ENCODE data around the gene SORL1-AS1.

SORL1-AS1 gene

GRCh38 chr11:121474680-121475079, 21.9 kb upstream of the SORL1-AS1 start:
- H3K4me1 ChIP-seq (ENCODE audit: control insufficient read depth, insufficient read depth, low read length, unreplicated experiment) = peaks cover 4% of the 10 kb centered on the region
- H3K27me3 ChIP-seq (ENCODE audit: insufficient read depth, low read length) = peaks cover 27% of the 10 kb centered on the region
- no peaks in the 10 kb centered on the region for H3K36me3 ChIP-seq (ENCODE audit: insufficient read depth, low read length)
- no peaks in the 10 kb centered on the region for H3K79me2 ChIP-seq (ENCODE audit: control insufficient read depth, insufficient read depth, low read length, unreplicated experiment)
- H2AFZ ChIP-seq (ENCODE audit: low read length, unreplicated experiment) = no peak overlapping the region
- H3K4me3 ChIP-seq (ENCODE audit: low read depth, low read length) = no peak overlapping the region
- H3K27ac ChIP-seq (ENCODE audit: low read depth, low read length) = no peak overlapping the region

- no peak overlapping the region for H3K4me3 ChIP-seq (ENCODE audit: low read depth, low read length)
- peaks cover 13% of the 10 kb centered on the region for H3K27me3 ChIP-seq (ENCODE audit: insufficient read depth, low read length)
- H3K79me2 ChIP-seq (ENCODE audit: control insufficient read depth, insufficient read depth, low read length, unreplicated experiment) = no peaks in the 10 kb centered on the region
- H3K4me1 ChIP-seq (ENCODE audit: control insufficient read depth, insufficient read depth, low read length, unreplicated experiment) = peaks cover 4% of the 10 kb centered on the region
- no peaks in the 10 kb centered on the region for H3K36me3 ChIP-seq (ENCODE audit: insufficient read depth, low read length)
- no peak overlapping the region for H2AFZ ChIP-seq (ENCODE audit: low read length, unreplicated experiment)
- H3K27ac ChIP-seq (ENCODE audit: low read depth, low read length) = no peak overlapping the region
Observed at GRCh38 chr11:121473064-121473777, 20.5 kb upstream of the SORL1-AS1 start.

DNA sequence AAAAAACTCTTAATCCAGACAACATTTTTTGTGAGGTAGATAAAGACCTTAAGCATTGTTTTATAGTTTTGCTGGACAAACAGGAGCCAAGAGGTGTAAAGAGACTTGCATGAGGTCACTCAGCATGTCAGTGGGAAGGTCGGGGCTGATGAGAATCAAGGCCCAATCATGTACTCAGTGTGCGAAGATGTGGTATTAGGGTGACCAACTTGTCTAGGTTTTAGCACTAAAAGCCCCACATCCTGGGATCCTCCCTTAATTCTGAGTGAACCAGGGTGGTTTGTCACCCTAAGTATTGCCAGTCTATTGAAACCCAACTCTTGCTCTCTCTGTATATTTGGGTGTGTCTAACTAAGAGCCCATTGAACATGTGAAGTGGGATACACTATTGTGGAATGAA, 19.5 kb upstream of the SORL1-AS1 start:
- Histone ChIP-seq H3K36me3 (ENCODE audit: insufficient read depth, low read length) (no peaks in the 10 kb centered on the region), H2AFZ (ENCODE audit: low read length, unreplicated experiment) (no peak overlapping the region), H3K27me3 (ENCODE audit: insufficient read depth, low read length) (peaks cover 10% of the 10 kb centered on the region), H3K79me2 (ENCODE audit: control insufficient read depth, insufficient read depth, low read length, unreplicated experiment) (no peaks in the 10 kb centered on the region), H3K4me3 (ENCODE audit: low read depth, low read length) (no peak overlapping the region), H3K27ac (ENCODE audit: low read depth, low read length) (no peak overlapping the region), H3K4me1 (ENCODE audit: control insufficient read depth, insufficient read depth, low read length, unreplicated experiment) (peaks cover 6% of the 10 kb centered on the region)

GRCh38 chr11:121471167-121471566, 18.4 kb upstream of the SORL1-AS1 start:
- no peak overlapping the region for H3K27ac ChIP-seq (ENCODE audit: low read depth, low read length)
- no peaks in the 10 kb centered on the region for H3K79me2 ChIP-seq (ENCODE audit: control insufficient read depth, insufficient read depth, low read length, unreplicated experiment)
- H3K36me3 ChIP-seq (ENCODE audit: insufficient read depth, low read length) = no peaks in the 10 kb centered on the region
- peaks cover 13% of the 10 kb centered on the region for H3K4me1 ChIP-seq (ENCODE audit: control insufficient read depth, insufficient read depth, low read length, unreplicated experiment)
- H3K4me3 ChIP-seq (ENCODE audit: low read depth, low read length) = no peak overlapping the region
- H2AFZ ChIP-seq (ENCODE audit: low read length, unreplicated experiment) = no peak overlapping the region
- peaks cover 8% of the 10 kb centered on the region; the same call in 1 of the 2 replicates for H3K27me3 ChIP-seq (ENCODE audit: insufficient read depth, low read length)

- Histone ChIP-seq H2AFZ (ENCODE audit: low read length, unreplicated experiment) (no peak overlapping the region), H3K36me3 (ENCODE audit: insufficient read depth, low read length) (no peaks in the 10 kb centered on the region), H3K4me3 (ENCODE audit: low read depth, low read length) (no peak overlapping the region), H3K27me3 (ENCODE audit: insufficient read depth, low read length) (no peaks in the 10 kb centered on the region), H3K4me1 (ENCODE audit: control insufficient read depth, insufficient read depth, low read length, unreplicated experiment) (peaks cover 24% of the 10 kb centered on the region), H3K27ac (ENCODE audit: low read depth, low read length) (no peak overlapping the region), H3K79me2 (ENCODE audit: control insufficient read depth, insufficient read depth, low read length, unreplicated experiment) (no peaks in the 10 kb centered on the region)
Observed at GRCh38 chr11:121469910-121470309, 17.1 kb upstream of the SORL1-AS1 start.

DNA sequence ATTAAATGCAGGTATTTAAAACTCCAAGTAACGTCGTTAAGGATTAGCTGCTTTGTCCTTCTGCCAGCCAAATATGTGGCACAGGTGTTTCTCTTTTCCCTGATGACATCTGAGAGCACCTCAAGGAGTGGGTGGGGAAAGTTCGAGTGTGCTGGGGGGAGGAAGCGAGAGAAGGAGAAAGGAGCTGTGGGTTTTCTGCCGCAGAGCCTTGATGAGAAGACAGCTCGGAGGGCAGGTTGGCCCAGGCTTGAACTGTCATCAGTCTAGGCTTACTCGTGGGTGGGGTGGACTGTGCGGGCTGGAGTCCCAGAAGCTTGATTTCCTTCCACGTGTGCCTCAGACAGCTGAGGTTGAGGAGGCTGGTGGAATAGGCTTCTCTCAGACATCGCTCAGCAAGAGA, 15.2 kb upstream of the SORL1-AS1 start:
- H3K36me3 ChIP-seq (ENCODE audit: insufficient read depth, low read length) = no peaks in the 10 kb centered on the region
- H3K4me1 ChIP-seq (ENCODE audit: control insufficient read depth, insufficient read depth, low read length, unreplicated experiment) = peaks cover 32% of the 10 kb centered on the region

GRCh38 chr11:121467471-121467870, 14.7 kb upstream of the SORL1-AS1 start:
- Histone ChIP-seq H2AFZ (ENCODE audit: low read length, unreplicated experiment) (no peak overlapping the region), H3K4me1 (ENCODE audit: control insufficient read depth, insufficient read depth, low read length, unreplicated experiment) (peaks cover 32% of the 10 kb centered on the region), H3K36me3 (ENCODE audit: insufficient read depth, low read length) (no peaks in the 10 kb centered on the region), H3K27ac (ENCODE audit: low read depth, low read length) (no peak overlapping the region), H3K27me3 (ENCODE audit: insufficient read depth, low read length) (no peaks in the 10 kb centered on the region), H3K79me2 (ENCODE audit: control insufficient read depth, insufficient read depth, low read length, unreplicated experiment) (no peaks in the 10 kb centered on the region), H3K4me3 (ENCODE audit: low read depth, low read length) (no peak overlapping the region)

More for the DNA sequence above, 15.2 kb upstream of the SORL1-AS1 start:
- Histone ChIP-seq H3K27me3 (ENCODE audit: insufficient read depth, low read length) (no peaks in the 10 kb centered on the region), H3K27ac (ENCODE audit: low read depth, low read length) (no peak overlapping the region), H3K79me2 (ENCODE audit: control insufficient read depth, insufficient read depth, low read length, unreplicated experiment) (no peaks in the 10 kb centered on the region), H2AFZ (ENCODE audit: low read length, unreplicated experiment) (no peak overlapping the region), H3K4me3 (ENCODE audit: low read depth, low read length) (no peak overlapping the region)

GRCh38 chr11:121466063-121466794, 13.5 kb upstream of the SORL1-AS1 start:
- no peaks in the 10 kb centered on the region for H3K79me2 ChIP-seq (ENCODE audit: control insufficient read depth, insufficient read depth, low read length, unreplicated experiment)

GRCh38 chr11:121465709-121466062, 12.9 kb upstream of the SORL1-AS1 start:
- H3K79me2 ChIP-seq (ENCODE audit: control insufficient read depth, insufficient read depth, low read length, unreplicated experiment) = no peaks in the 10 kb centered on the region
- peaks cover 32% of the 10 kb centered on the region for H3K4me1 ChIP-seq (ENCODE audit: control insufficient read depth, insufficient read depth, low read length, unreplicated experiment)
- H2AFZ ChIP-seq (ENCODE audit: low read length, unreplicated experiment) = no peak overlapping the region
- no peaks in the 10 kb centered on the region for H3K36me3 ChIP-seq (ENCODE audit: insufficient read depth, low read length)
- H3K4me3 ChIP-seq (ENCODE audit: low read depth, low read length) = no peak overlapping the region
- 0 out of 2 replicates have a peak, but pooled peaks cover 4% of the 10 kb centered on the region for H3K27me3 ChIP-seq (ENCODE audit: insufficient read depth, low read length)
- no peak overlapping the region for H3K27ac ChIP-seq (ENCODE audit: low read depth, low read length)

More at GRCh38 chr11:121466063-121466794, 13.5 kb upstream of the SORL1-AS1 start:
- Histone ChIP-seq H2AFZ (ENCODE audit: low read length, unreplicated experiment) (no peak overlapping the region), H3K4me1 (ENCODE audit: control insufficient read depth, insufficient read depth, low read length, unreplicated experiment) (peaks cover 32% of the 10 kb centered on the region), H3K4me3 (ENCODE audit: low read depth, low read length) (0 out of 2 replicates have a peak overlapping the region, but pooled peaks have one; percentile 15), H3K27me3 (ENCODE audit: insufficient read depth, low read length) (0 out of 2 replicates have a peak, but pooled peaks cover 4% of the 10 kb centered on the region), H3K27ac (ENCODE audit: low read depth, low read length) (peak overlapping the region; percentile 14; the same call in 1 of the 2 replicates), H3K36me3 (ENCODE audit: insufficient read depth, low read length) (no peaks in the 10 kb centered on the region)

DNA sequence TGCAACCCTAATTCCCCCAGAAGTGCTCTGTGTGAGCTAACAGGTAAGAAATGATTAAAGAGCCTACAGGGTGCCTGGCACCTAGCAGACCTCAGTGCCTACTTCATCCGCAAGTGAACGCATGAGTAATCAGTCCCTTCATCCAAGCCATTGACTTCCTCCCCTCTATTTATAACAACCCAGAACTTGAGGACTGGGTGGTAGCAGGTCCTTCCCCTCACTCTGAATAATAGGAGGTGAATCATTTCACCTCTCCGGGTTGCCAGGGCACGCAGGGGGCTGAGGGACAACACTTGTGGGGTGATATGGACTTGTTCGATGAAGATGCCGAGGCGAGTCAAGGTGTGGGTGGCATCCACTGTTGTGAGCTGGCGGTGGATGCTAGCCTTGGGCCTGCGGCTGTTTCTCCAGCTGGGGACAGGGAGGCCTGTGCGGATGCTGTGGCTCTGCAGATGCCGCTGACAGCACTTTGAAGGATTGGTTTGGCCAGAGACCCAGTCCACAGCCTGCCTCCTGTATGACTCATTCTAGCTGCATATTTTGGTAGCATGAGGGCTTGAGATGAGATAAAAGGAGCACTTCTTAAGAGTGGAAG, 11.7 kb upstream of the SORL1-AS1 start:
- peaks cover 32% of the 10 kb centered on the region for H3K4me1 ChIP-seq (ENCODE audit: control insufficient read depth, insufficient read depth, low read length, unreplicated experiment)
- H3K27ac ChIP-seq (ENCODE audit: low read depth, low read length) = no peak overlapping the region
- no peaks in the 10 kb centered on the region for H3K36me3 ChIP-seq (ENCODE audit: insufficient read depth, low read length)
- H3K79me2 ChIP-seq (ENCODE audit: control insufficient read depth, insufficient read depth, low read length, unreplicated experiment) = no peaks in the 10 kb centered on the region
- H3K27me3 ChIP-seq (ENCODE audit: insufficient read depth, low read length) = peaks cover 10% of the 10 kb centered on the region
- no peak overlapping the region for H3K4me3 ChIP-seq (ENCODE audit: low read depth, low read length)
- H2AFZ ChIP-seq (ENCODE audit: low read length, unreplicated experiment) = no peak overlapping the region

Measured in ACC112 (cell line).